ENCODE results near the gene PHLPP1.

The PHLPP1 gene

DNA sequence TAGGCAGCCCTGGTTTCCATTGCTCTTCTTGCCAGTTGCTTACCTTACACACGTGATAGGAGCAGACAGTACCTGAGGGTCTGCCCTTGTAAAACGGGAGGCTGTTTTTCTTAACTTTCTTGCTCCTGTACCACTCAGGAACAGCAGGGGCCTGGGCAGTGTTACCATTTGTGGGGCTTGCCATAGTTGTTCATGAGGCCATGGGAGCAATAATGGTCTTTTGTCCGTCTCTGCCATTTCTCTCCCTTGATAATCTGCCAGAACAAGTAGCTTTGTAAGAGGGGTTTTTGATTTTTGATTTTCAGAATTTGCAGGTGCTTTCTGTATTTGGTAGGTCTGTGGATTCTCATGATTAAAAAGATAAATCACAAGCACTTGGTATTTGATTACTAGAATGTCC, 259.0 kb downstream of the PHLPP1 start:
- TF ChIP-seq CEBPB (IDR thresholded peaks at IDR 0.05) (no peak), TCF12 (IDR thresholded peaks at IDR 0.05; ENCODE audit: low read depth) (no peak)
- TF ChIP-seq, protein P1, sequence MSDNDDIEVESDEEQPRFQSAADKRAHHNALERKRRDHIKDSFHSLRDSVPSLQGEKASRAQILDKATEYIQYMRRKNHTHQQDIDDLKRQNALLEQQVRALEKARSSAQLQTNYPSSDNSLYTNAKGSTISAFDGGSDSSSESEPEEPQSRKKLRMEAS (IDR thresholded peaks at IDR 0.05), result no peak

DNA sequence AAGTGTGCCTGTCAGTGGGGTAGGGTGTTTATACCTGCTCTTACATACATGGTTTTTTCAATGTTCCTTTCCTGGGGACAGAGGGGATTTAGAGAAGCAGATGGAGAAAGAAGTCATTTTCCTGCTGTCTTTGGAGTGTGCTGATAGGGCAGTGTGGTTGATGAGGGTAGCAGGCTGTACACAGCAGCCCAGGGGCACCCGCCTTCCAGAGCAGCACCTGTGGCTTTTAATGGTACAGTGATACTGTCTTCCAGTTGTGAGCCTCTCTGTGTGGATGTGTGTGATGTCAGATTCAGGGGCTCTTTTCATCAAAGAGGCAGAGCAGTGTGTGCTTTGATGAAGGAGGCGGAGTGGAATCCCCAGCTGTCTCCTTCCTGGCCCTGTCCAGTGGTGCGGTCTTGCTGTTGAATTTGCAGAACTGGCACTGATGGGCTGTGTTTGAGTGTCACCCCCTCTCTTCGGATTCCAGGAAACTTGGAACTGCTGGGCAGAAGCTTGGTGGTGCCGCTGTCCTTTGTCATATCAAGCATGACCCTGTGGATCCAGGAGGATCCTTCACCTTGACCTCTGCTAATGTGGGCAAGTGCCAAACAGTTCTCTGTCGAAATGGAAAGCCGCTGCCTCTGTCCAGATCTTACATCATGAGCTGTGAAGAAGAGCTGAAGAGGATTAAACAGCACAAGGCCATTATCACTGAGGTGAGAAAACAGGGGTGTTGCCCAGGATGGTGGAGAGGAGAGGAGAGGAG, 259.8 kb downstream of the PHLPP1 start:
- TF ChIP-seq TCF12 (IDR thresholded peaks at IDR 0.05; ENCODE audit: low read depth), result no peak
- TF ChIP-seq YY1 (IDR thresholded peaks at IDR 0.05; ENCODE audit: low read depth), result no peak
- no peak for TF ChIP-seq FOXM1 (IDR thresholded peaks at IDR 0.05; ENCODE audit: borderline replicate concordance, low read depth)
- no peak for TF ChIP-seq EP300 (IDR thresholded peaks at IDR 0.05; ENCODE audit: borderline replicate concordance)
- TF ChIP-seq, protein P2, sequence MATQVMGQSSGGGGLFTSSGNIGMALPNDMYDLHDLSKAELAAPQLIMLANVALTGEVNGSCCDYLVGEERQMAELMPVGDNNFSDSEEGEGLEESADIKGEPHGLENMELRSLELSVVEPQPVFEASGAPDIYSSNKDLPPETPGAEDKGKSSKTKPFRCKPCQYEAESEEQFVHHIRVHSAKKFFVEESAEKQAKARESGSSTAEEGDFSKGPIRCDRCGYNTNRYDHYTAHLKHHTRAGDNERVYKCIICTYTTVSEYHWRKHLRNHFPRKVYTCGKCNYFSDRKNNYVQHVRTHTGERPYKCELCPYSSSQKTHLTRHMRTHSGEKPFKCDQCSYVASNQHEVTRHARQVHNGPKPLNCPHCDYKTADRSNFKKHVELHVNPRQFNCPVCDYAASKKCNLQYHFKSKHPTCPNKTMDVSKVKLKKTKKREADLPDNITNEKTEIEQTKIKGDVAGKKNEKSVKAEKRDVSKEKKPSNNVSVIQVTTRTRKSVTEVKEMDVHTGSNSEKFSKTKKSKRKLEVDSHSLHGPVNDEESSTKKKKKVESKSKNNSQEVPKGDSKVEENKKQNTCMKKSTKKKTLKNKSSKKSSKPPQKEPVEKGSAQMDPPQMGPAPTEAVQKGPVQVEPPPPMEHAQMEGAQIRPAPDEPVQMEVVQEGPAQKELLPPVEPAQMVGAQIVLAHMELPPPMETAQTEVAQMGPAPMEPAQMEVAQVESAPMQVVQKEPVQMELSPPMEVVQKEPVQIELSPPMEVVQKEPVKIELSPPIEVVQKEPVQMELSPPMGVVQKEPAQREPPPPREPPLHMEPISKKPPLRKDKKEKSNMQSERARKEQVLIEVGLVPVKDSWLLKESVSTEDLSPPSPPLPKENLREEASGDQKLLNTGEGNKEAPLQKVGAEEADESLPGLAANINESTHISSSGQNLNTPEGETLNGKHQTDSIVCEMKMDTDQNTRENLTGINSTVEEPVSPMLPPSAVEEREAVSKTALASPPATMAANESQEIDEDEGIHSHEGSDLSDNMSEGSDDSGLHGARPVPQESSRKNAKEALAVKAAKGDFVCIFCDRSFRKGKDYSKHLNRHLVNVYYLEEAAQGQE (IDR thresholded peaks at IDR 0.05; ENCODE audit: low read depth), result no peak
- no peak for TF ChIP-seq CEBPB (IDR thresholded peaks at IDR 0.05)
- no peak for TF ChIP-seq CREB1 (IDR thresholded peaks at IDR 0.05; ENCODE audit: low read depth)
- no peak for TF ChIP-seq EGR1 (IDR thresholded peaks at IDR 0.05)
- TF ChIP-seq RAD21 (IDR thresholded peaks at IDR 0.05; ENCODE audit: low read depth), result no peak
- TF ChIP-seq ZBTB7A (IDR thresholded peaks at IDR 0.05; ENCODE audit: low read depth), result no peak
- TF ChIP-seq TEAD4 (IDR thresholded peaks at IDR 0.05), result no peak
- no peak for TF ChIP-seq TAF1 (IDR thresholded peaks at IDR 0.05; ENCODE audit: low read depth)
- TF ChIP-seq, protein P3, sequence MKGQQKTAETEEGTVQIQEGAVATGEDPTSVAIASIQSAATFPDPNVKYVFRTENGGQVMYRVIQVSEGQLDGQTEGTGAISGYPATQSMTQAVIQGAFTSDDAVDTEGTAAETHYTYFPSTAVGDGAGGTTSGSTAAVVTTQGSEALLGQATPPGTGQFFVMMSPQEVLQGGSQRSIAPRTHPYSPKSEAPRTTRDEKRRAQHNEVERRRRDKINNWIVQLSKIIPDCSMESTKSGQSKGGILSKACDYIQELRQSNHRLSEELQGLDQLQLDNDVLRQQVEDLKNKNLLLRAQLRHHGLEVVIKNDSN (IDR thresholded peaks at IDR 0.05), result no peak
- TF ChIP-seq, protein P1 (IDR thresholded peaks at IDR 0.05), result no peak

DNA sequence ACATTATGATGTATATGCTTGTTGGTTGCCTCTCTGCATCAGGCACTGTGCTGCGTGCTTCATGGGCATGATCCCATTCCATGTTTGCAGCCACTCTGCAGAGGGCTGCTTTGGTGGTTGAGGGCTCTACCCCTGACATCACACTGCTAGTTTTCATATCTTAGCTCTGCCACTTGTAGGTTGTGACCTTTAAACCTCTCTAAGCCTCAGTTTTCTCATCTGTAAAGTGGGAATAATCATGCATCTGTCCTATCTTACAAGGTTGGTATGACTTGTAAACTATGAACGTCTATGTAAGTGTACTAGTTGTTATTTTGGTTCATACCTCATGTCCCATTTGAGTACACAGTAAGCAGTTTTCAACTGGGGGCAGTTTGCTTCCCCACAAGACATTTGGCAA, 260.4 kb downstream of the PHLPP1 start:
- no peak for TF ChIP-seq TEAD4 (IDR thresholded peaks at IDR 0.05)
- TF ChIP-seq TCF12 (IDR thresholded peaks at IDR 0.05; ENCODE audit: low read depth), result no peak
- TF ChIP-seq FOXM1 (IDR thresholded peaks at IDR 0.05; ENCODE audit: borderline replicate concordance, low read depth), result no peak
- TF ChIP-seq, protein P2 (IDR thresholded peaks at IDR 0.05; ENCODE audit: low read depth), result no peak
- no peak for TF ChIP-seq CREB1 (IDR thresholded peaks at IDR 0.05; ENCODE audit: low read depth)
- no peak for TF ChIP-seq EP300 (IDR thresholded peaks at IDR 0.05; ENCODE audit: borderline replicate concordance)
- TF ChIP-seq EGR1 (IDR thresholded peaks at IDR 0.05), result no peak
- TF ChIP-seq, protein P1 (IDR thresholded peaks at IDR 0.05), result no peak
- TF ChIP-seq, protein P3 (IDR thresholded peaks at IDR 0.05), result no peak
- no peak for TF ChIP-seq TAF1 (IDR thresholded peaks at IDR 0.05; ENCODE audit: low read depth)

DNA sequence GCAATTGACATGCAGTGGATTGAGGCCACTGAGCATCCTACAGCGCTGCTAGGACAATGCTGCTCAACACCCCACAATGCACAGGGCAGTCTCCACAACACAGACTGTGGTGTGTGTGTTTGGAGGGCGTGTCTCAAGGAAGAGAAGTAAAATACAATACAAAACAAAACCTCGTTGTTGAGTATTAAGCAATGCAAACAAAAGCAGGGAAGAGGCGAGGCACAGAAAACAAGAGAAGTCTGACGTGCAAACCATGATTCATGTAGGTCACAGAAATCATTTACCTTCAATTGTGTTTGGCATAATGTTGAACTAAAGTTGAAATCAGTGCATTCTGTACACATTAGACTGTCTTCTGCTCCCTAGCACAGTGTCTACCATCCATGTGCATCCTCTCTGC, 260.9 kb downstream of the PHLPP1 start:
- TF ChIP-seq YY1 (IDR thresholded peaks at IDR 0.05; ENCODE audit: low read depth) (no peak), TAF1 (IDR thresholded peaks at IDR 0.05; ENCODE audit: low read depth) (no peak), RAD21 (IDR thresholded peaks at IDR 0.05; ENCODE audit: low read depth) (no peak), FOXM1 (IDR thresholded peaks at IDR 0.05; ENCODE audit: borderline replicate concordance, low read depth) (no peak), EP300 (IDR thresholded peaks at IDR 0.05; ENCODE audit: borderline replicate concordance) (no peak)
- TF ChIP-seq, protein P1 (IDR thresholded peaks at IDR 0.05), result no peak

DNA sequence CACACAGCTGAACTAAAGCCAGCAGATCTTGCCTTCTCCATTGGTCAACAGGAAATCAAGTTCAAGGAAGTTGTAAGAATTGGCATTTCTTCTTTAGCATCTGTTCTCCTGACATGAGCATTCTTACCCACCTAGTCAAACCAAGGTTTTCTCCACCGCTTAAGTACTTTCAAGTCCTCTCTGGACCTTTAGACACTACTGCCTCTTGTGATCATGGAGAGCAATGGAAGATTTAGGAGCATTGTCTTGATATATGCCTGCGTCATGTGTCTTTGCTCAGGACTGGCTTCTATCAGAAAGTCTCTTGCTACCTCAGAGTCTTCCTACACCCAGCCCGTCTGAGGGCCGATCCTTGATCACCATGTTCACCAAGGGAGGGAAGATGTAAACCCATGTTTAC, 262.2 kb downstream of the PHLPP1 start:
- TF ChIP-seq, protein P1 (IDR thresholded peaks at IDR 0.05), result no peak
- TF ChIP-seq CEBPB (IDR thresholded peaks at IDR 0.05) (no peak), TCF12 (IDR thresholded peaks at IDR 0.05; ENCODE audit: low read depth) (no peak), NFIC (IDR thresholded peaks at IDR 0.05) (no peak), FOXM1 (IDR thresholded peaks at IDR 0.05; ENCODE audit: borderline replicate concordance, low read depth) (no peak), EGR1 (IDR thresholded peaks at IDR 0.05) (no peak), RAD21 (IDR thresholded peaks at IDR 0.05; ENCODE audit: low read depth) (no peak), EP300 (IDR thresholded peaks at IDR 0.05; ENCODE audit: borderline replicate concordance) (no peak), TEAD4 (IDR thresholded peaks at IDR 0.05) (no peak)
- TF ChIP-seq, protein P2 (IDR thresholded peaks at IDR 0.05; ENCODE audit: low read depth), result no peak
- TF ChIP-seq, protein P3 (IDR thresholded peaks at IDR 0.05), result no peak
